ENCODE results near the gene CHRDL1.

DNA sequence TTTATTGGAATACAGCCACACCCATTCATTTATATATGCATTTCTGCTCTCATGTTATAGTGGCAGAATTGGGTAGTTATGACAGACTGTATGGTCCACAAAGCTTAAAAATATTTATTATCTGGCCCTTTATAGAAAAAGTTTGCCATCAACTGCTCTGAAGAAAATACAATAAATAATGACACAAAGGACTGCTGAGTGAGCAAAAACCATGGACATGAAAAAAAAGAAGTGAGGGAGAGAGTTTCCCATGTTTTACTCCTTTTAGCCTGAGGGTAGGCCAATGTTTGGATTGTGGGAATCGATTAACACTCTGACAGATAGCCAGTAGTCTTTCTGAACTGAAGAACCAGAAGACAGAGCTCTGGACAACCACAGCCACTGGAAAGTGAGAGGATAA lies 149.2 kb downstream of the CHRDL1 start:
- TF ChIP-seq EZH2 (IDR thresholded peaks at IDR 0.05) (no peak), FOXP2 (optimal IDR thresholded peaks at IDR 0.05; ENCODE audit: control extremely low read depth, extremely low read length, insufficient read depth) (no peak)
